ENCODE measurements around the gene SDK1. TPM values are rescaled to one million over a fixed set of nuclear protein-coding genes. Genes with fewer than 3 reads are reported as not detected.

SDK1 gene
- total RNA-seq, 1 donor from 2014 or later = 0.48 TPM

- intact Hi-C loops (cut with micrococcal nuclease) = no loop called here
- H3K4me1 Mint-ChIP-seq (ENCODE audit: low read depth) = peaks cover 4% of the 10 kb centered on the region
- H3K27me3 Mint-ChIP-seq (ENCODE audit: low read depth) = no peaks in the 10 kb centered on the region
- DNase-seq (ENCODE audit: low spot score) = no peak
- H3K36me3 Mint-ChIP-seq (ENCODE audit: low read depth) = no peaks in the 10 kb centered on the region
- no peak overlapping the region for H3K27ac Mint-ChIP-seq
- H3K9me3 Mint-ChIP-seq = peaks cover 8% of the 10 kb centered on the region
- no peak overlapping the region for H3K4me3 Mint-ChIP-seq (ENCODE audit: low read depth)
Observed at GRCh38 chr7:4058158-4058557, 757.1 kb downstream of the SDK1 start.

GRCh38 chr7:4065190-4065589 lies 764.1 kb downstream of the SDK1 start:
- Mint-ChIP-seq H3K27me3 (ENCODE audit: low read depth) (no peaks in the 10 kb centered on the region), H3K4me3 (ENCODE audit: low read depth) (no peak overlapping the region), H3K27ac (no peak overlapping the region), H3K36me3 (ENCODE audit: low read depth) (no peaks in the 10 kb centered on the region), H3K9me3 (no peaks in the 10 kb centered on the region), H3K4me1 (ENCODE audit: low read depth) (peaks cover 3% of the 10 kb centered on the region)
- DNase-seq (ENCODE audit: low spot score) = no peak
- intact Hi-C loops (cut with micrococcal nuclease) = no loop called here

GRCh38 chr7:4066206-4066605 lies 765.2 kb downstream of the SDK1 start:
- no peaks in the 10 kb centered on the region for H3K36me3 Mint-ChIP-seq (ENCODE audit: low read depth)
- H3K4me1 Mint-ChIP-seq (ENCODE audit: low read depth) = peaks cover 3% of the 10 kb centered on the region
- H3K4me3 Mint-ChIP-seq (ENCODE audit: low read depth) = no peak overlapping the region
- H3K27me3 Mint-ChIP-seq (ENCODE audit: low read depth) = no peaks in the 10 kb centered on the region
- intact Hi-C loops (cut with micrococcal nuclease) = no loop called here
- H3K27ac Mint-ChIP-seq = no peak overlapping the region
- no peaks in the 10 kb centered on the region for H3K9me3 Mint-ChIP-seq
- no peak for DNase-seq (ENCODE audit: low spot score)

- no peak overlapping the region for H3K4me3 Mint-ChIP-seq (ENCODE audit: low read depth)
- H3K27me3 Mint-ChIP-seq (ENCODE audit: low read depth) = no peaks in the 10 kb centered on the region
- H3K4me1 Mint-ChIP-seq (ENCODE audit: low read depth) = peaks cover 3% of the 10 kb centered on the region
- no peaks in the 10 kb centered on the region for H3K9me3 Mint-ChIP-seq
- intact Hi-C loops (cut with micrococcal nuclease) = no loop called here
- no peaks in the 10 kb centered on the region for H3K36me3 Mint-ChIP-seq (ENCODE audit: low read depth)
- DNase-seq (ENCODE audit: low spot score) = no peak
- no peak overlapping the region for H3K27ac Mint-ChIP-seq
Observed at GRCh38 chr7:4066626-4067475, 765.8 kb downstream of the SDK1 start.

- H3K9me3 Mint-ChIP-seq = no peaks in the 10 kb centered on the region
- H3K27me3 Mint-ChIP-seq (ENCODE audit: low read depth) = no peaks in the 10 kb centered on the region
- H3K36me3 Mint-ChIP-seq (ENCODE audit: low read depth) = no peaks in the 10 kb centered on the region
- peaks cover 3% of the 10 kb centered on the region for H3K4me1 Mint-ChIP-seq (ENCODE audit: low read depth)
- no peak overlapping the region for H3K4me3 Mint-ChIP-seq (ENCODE audit: low read depth)
- intact Hi-C loops (cut with micrococcal nuclease) = no loop called here
- no peak for DNase-seq (ENCODE audit: low spot score)
- no peak overlapping the region for H3K27ac Mint-ChIP-seq
Observed at GRCh38 chr7:4067476-4067760, 766.4 kb downstream of the SDK1 start.

GRCh38 chr7:4067874-4068273 lies 766.8 kb downstream of the SDK1 start:
- no peak for DNase-seq (ENCODE audit: low spot score)
- no peak overlapping the region for H3K27ac Mint-ChIP-seq
- peaks cover 3% of the 10 kb centered on the region for H3K4me1 Mint-ChIP-seq (ENCODE audit: low read depth)
- no peaks in the 10 kb centered on the region for H3K9me3 Mint-ChIP-seq
- no peaks in the 10 kb centered on the region for H3K27me3 Mint-ChIP-seq (ENCODE audit: low read depth)
- intact Hi-C loops (cut with micrococcal nuclease) = no loop called here
- no peak overlapping the region for H3K4me3 Mint-ChIP-seq (ENCODE audit: low read depth)
- no peaks in the 10 kb centered on the region for H3K36me3 Mint-ChIP-seq (ENCODE audit: low read depth)

GRCh38 chr7:4068286-4068685 lies 767.2 kb downstream of the SDK1 start:
- Mint-ChIP-seq H3K4me1 (ENCODE audit: low read depth) (peaks cover 3% of the 10 kb centered on the region), H3K9me3 (no peaks in the 10 kb centered on the region), H3K36me3 (ENCODE audit: low read depth) (no peaks in the 10 kb centered on the region), H3K4me3 (ENCODE audit: low read depth) (no peak overlapping the region), H3K27ac (no peak overlapping the region), H3K27me3 (ENCODE audit: low read depth) (no peaks in the 10 kb centered on the region)
- intact Hi-C loops (cut with micrococcal nuclease) = no loop called here
- DNase-seq (ENCODE audit: low spot score) = no peak

- Mint-ChIP-seq H3K27ac (no peak overlapping the region), H3K27me3 (ENCODE audit: low read depth) (no peaks in the 10 kb centered on the region), H3K36me3 (ENCODE audit: low read depth) (no peaks in the 10 kb centered on the region), H3K9me3 (no peaks in the 10 kb centered on the region), H3K4me3 (ENCODE audit: low read depth) (no peak overlapping the region), H3K4me1 (ENCODE audit: low read depth) (peaks cover 3% of the 10 kb centered on the region)
- no peak for DNase-seq (ENCODE audit: low spot score)
- intact Hi-C loops (cut with micrococcal nuclease) = no loop called here
Observed at GRCh38 chr7:4069268-4070095, 768.4 kb downstream of the SDK1 start.

- Mint-ChIP-seq H3K4me3 (ENCODE audit: low read depth) (no peak overlapping the region), H3K27me3 (ENCODE audit: low read depth) (no peaks in the 10 kb centered on the region), H3K36me3 (ENCODE audit: low read depth) (no peaks in the 10 kb centered on the region), H3K9me3 (no peaks in the 10 kb centered on the region), H3K27ac (no peak overlapping the region), H3K4me1 (ENCODE audit: low read depth) (no peaks in the 10 kb centered on the region)
- no peak for DNase-seq (ENCODE audit: low spot score)
- intact Hi-C loops (cut with micrococcal nuclease) = no loop called here
Observed at GRCh38 chr7:4070214-4070613, 769.2 kb downstream of the SDK1 start.

GRCh38 chr7:4071370-4072058 lies 770.5 kb downstream of the SDK1 start:
- H3K36me3 Mint-ChIP-seq (ENCODE audit: low read depth) = no peaks in the 10 kb centered on the region
- H3K4me3 Mint-ChIP-seq (ENCODE audit: low read depth) = no peak overlapping the region
- H3K27me3 Mint-ChIP-seq (ENCODE audit: low read depth) = no peaks in the 10 kb centered on the region
- no peak overlapping the region for H3K27ac Mint-ChIP-seq
- no peaks in the 10 kb centered on the region for H3K4me1 Mint-ChIP-seq (ENCODE audit: low read depth)
- intact Hi-C loops (cut with micrococcal nuclease) = no loop called here
- H3K9me3 Mint-ChIP-seq = no peaks in the 10 kb centered on the region
- no peak for DNase-seq (ENCODE audit: low spot score)

- no peak for DNase-seq (ENCODE audit: low spot score)
- H3K36me3 Mint-ChIP-seq (ENCODE audit: low read depth) = no peaks in the 10 kb centered on the region
- H3K9me3 Mint-ChIP-seq = no peaks in the 10 kb centered on the region
- no peak overlapping the region for H3K27ac Mint-ChIP-seq
- no peak overlapping the region for H3K4me3 Mint-ChIP-seq (ENCODE audit: low read depth)
- H3K4me1 Mint-ChIP-seq (ENCODE audit: low read depth) = no peaks in the 10 kb centered on the region
- no peaks in the 10 kb centered on the region for H3K27me3 Mint-ChIP-seq (ENCODE audit: low read depth)
- intact Hi-C loops (cut with micrococcal nuclease) = no loop called here
Observed at GRCh38 chr7:4072161-4072925, 771.3 kb downstream of the SDK1 start.

GRCh38 chr7:4073052-4073451 lies 772.0 kb downstream of the SDK1 start:
- no peaks in the 10 kb centered on the region for H3K9me3 Mint-ChIP-seq
- H3K27me3 Mint-ChIP-seq (ENCODE audit: low read depth) = no peaks in the 10 kb centered on the region
- H3K4me1 Mint-ChIP-seq (ENCODE audit: low read depth) = no peaks in the 10 kb centered on the region
- H3K4me3 Mint-ChIP-seq (ENCODE audit: low read depth) = no peak overlapping the region
- intact Hi-C loops (cut with micrococcal nuclease) = no loop called here
- no peak for DNase-seq (ENCODE audit: low spot score)
- H3K36me3 Mint-ChIP-seq (ENCODE audit: low read depth) = no peaks in the 10 kb centered on the region
- H3K27ac Mint-ChIP-seq = no peak overlapping the region
